Epithelial cell of proximal tubule (primary cell): ENCODE measurements around the gene CD58. TPM values are rescaled to one million over a fixed set of nuclear protein-coding genes. Genes with fewer than 3 reads are reported as not detected.

Source experiments
- DNase-seq: peaks from one replicate; pipeline ENCODE4 v3.0.0-alpha.2; 2011; ENCODE audit warnings: low read depth
- H3K4me3 ChIP-seq: 2 replicates; pipeline ENCODE4 v1.5.1; 2011; ENCODE audit warnings: low read depth, mild to moderate bottlenecking, low read length
- total RNA-seq: library from RNA; depleted of rRNA; stranded (reverse); fragments of >200 nt; gene quantifications from 2 replicates; pipeline ENCODE4 v1.2.3, GENCODE V29; 2015
- TF ChIP-seq, protein P1 (sequence below): conservative IDR thresholded peaks from 2 replicates; pipeline ENCODE4 v1.5.1; 2012; ENCODE audit warnings: low read depth, mild to moderate bottlenecking, low read length

CD58 gene
- total RNA-seq, 1 donor from 2014 or later: 14.2 TPM

DNA sequence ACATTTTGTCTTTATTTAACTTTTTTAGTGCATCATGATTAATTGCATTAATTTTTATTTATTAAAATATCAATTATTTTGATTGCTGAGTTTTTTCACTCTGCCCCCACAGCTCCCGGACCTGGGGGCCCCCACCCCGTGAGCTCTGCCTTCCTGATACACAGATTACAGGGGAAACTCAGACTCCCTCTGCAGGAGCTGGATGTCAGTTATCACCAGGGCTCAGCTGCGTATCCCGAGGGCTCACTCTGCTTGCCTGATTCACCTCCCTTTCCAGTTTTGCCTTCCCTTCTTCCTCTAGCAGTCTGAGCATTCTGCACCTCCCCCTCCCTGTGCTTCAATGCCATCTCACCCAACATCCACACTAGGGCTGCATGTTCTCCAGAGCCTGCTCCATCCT is 99.6 kb downstream of the CD58 start:
- DNase-seq: no peak
- H3K4me3 ChIP-seq: no peak overlapping the region
- TF ChIP-seq, protein P1, sequence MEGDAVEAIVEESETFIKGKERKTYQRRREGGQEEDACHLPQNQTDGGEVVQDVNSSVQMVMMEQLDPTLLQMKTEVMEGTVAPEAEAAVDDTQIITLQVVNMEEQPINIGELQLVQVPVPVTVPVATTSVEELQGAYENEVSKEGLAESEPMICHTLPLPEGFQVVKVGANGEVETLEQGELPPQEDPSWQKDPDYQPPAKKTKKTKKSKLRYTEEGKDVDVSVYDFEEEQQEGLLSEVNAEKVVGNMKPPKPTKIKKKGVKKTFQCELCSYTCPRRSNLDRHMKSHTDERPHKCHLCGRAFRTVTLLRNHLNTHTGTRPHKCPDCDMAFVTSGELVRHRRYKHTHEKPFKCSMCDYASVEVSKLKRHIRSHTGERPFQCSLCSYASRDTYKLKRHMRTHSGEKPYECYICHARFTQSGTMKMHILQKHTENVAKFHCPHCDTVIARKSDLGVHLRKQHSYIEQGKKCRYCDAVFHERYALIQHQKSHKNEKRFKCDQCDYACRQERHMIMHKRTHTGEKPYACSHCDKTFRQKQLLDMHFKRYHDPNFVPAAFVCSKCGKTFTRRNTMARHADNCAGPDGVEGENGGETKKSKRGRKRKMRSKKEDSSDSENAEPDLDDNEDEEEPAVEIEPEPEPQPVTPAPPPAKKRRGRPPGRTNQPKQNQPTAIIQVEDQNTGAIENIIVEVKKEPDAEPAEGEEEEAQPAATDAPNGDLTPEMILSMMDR: no peak

DNA sequence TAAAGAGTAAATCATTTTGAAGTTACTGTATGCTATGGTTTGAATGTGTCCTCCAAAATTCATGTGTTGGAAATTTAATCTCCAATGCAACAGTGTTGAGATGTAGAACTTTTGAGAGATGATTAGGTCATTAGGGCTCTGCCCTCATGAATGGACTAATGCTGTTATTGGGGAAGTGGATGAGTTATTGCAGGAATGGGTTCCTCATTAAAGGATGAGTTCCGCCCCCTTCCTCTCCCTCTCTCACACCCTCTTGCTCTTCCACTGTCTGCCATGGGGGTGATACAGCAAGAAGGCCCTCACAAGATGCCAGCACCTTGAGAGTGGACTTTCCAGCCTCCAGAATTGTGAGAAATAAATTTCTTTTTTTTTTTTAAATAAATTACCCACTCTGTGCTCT is 100.2 kb downstream of the CD58 start:
- TF ChIP-seq, protein P1: no peak
- H3K4me3 ChIP-seq: no peak overlapping the region
- no peak for DNase-seq

DNA sequence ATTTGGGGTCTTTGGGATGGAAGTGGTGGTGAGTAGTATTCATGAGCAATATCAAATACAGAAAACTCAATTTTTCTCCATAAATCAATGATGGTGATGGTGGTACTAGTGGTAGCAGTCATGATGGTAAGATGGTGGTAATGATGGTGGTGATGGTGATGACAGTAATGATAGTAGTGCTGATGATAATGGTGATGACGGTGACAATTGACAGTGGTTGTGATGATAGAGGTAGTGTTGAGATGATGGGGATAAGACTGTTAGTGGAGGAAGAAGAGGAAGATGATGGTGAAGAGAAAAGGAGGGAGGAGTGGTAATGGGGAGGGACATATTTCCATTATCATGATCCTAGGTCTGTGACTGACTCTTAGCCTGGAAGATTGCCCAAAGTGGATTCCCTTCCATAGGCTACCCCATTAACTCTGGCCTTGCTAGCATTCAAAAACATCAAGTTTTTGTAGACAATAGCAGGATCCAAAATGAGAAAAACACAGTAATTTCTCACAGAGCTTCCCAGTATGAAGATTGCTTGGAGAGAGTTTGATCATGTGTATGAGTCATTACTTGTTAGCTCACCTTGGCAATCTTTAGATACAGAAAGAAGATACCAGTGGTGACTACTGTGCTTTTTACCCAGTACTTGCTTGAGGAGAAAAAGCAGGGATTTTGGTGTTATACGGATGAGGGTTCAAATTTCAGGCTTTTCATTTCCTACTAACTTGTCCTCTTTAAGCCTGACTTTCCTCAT is 103.8 kb downstream of the CD58 start:
- DNase-seq: no peak

DNA sequence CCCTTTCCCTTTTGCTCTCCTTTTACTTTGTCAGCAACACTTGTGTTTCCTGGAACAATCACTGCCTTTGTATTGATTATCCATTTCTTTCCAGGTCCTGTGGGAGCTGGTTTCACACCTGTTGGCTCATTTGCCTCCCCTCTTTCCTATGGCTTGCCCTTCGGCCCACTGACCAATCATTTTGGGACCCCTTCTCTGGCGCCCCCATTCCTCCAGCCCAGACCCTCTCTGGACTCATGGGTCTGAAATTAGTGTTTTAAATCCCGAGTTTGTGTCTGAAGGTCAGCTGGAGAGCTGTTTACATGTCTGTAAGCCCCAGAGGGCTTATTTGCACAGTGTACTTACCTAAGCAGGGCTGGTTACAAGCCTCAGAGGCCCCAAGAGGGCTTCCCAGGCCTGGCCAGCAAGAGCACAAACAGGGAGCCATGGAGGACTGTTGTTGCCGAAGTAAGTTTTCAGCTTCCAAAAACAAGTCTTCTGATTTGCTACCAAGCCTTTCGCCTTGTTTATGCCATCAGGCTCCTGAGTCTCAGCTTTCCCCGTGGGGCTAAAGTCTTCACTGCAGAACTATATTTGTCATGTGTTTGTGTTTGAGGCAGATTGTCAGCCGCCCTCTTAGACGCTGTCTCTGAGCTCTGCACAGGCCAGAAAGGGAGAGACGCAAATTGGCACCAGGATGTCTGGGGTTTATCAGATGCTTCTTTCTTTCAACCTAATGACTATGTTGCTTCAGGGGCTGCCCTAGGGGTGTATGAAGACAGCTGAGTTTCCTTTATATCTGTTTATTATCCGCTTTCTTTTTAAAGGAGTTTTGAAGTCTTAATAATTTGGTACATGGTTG is 104.8 kb downstream of the CD58 start:
- H3K4me3 ChIP-seq: no peak overlapping the region
- TF ChIP-seq, protein P1: no peak
- DNase-seq: no peak

More for the DNA sequence above, 103.8 kb downstream of the CD58 start:
- TF ChIP-seq, protein P1: no peak
- H3K4me3 ChIP-seq: no peak overlapping the region

DNA sequence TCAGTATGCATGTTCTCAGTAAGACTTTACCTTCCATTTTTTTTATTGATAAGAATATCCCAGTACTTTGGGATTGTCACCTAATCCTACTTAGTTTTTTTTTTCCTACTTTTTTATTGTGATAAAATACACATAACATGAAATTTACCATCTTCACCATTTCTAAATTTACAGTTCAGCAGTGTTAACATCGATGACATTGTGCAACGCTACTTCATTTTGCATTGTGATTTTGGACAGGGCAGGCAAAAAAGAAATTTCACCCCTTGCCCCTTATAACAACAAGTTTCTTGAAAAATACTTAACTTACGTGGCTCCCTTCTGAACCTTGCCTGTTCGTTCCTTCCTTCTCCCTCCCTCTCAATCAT is 105.4 kb downstream of the CD58 start:
- no peak for DNase-seq
- no peak overlapping the region for H3K4me3 ChIP-seq
- TF ChIP-seq, protein P1: no peak

Other genes starting within 250 kb of the CD58 start
- 218 and 261 TPM in 2 replicates for gene ATP1A1, start 197.8 kb downstream of the CD58 start, total RNA-seq
- gene IGSF3, start 96.7 kb upstream of the CD58 start, total RNA-seq: 19.6 and 21.4 TPM in 2 replicates
- not detected in 2 replicates for gene CD2, start 183.4 kb upstream of the CD58 start, total RNA-seq